Dermis blood vessel endothelial cell (primary cell): ENCODE measurements around the gene VAV2. TPM values are rescaled to one million over a fixed set of nuclear protein-coding genes. Genes with fewer than 3 reads are reported as not detected.
A peak's percentile ranks its signal among the peaks of the same experiment; 100 is the strongest.

Experiments
- DNase-seq: peaks from one replicate; pipeline ENCODE4 v3.0.0; 2010
- total RNA-seq: library from RNA; depleted of rRNA; stranded (reverse); fragments of >200 nt; gene quantifications from 2 replicates; pipeline ENCODE4 v1.2.3, GENCODE V29; 2014

Gene VAV2, protein sequence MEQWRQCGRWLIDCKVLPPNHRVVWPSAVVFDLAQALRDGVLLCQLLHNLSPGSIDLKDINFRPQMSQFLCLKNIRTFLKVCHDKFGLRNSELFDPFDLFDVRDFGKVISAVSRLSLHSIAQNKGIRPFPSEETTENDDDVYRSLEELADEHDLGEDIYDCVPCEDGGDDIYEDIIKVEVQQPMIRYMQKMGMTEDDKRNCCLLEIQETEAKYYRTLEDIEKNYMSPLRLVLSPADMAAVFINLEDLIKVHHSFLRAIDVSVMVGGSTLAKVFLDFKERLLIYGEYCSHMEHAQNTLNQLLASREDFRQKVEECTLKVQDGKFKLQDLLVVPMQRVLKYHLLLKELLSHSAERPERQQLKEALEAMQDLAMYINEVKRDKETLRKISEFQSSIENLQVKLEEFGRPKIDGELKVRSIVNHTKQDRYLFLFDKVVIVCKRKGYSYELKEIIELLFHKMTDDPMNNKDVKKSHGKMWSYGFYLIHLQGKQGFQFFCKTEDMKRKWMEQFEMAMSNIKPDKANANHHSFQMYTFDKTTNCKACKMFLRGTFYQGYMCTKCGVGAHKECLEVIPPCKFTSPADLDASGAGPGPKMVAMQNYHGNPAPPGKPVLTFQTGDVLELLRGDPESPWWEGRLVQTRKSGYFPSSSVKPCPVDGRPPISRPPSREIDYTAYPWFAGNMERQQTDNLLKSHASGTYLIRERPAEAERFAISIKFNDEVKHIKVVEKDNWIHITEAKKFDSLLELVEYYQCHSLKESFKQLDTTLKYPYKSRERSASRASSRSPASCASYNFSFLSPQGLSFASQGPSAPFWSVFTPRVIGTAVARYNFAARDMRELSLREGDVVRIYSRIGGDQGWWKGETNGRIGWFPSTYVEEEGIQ
- total RNA-seq, result 19.6 and 22.7 TPM in 2 replicates

DNA sequence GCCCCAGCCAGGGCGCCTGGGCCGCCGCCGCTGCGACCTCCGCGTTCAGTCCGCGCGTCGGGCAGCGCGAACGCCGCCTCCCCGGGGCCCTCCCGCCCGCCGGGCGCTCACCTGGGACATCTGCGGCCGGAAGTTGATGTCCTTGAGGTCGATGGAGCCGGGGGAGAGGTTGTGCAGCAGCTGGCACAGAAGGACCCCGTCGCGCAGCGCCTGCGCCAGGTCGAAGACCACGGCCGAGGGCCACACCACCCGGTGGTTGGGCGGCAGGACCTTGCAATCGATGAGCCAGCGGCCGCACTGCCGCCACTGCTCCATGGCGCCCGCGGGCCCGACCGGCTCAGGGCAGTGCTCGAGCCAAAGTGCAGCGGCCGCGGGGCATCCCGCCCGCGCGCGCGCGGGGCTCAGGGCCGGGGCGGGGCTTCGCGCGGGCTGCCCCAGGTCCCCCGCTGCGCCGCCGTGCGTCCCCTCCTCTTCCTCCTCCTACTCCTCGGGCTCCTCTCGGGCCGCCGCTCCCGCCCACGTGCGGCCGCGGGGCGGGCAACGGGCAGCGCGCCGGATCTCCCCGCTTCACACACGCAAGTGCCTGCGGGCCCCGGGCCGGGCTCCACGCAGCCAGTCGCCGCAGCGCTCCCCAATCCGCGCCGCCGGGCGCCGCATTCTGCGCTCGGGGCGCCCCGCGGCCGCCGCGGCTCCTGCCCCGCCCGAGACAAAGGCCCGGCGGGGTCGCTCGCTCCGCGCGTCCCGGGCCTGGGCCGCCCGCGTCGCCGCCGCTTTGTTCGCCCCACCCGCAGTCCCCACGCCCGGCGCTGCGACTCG, at the start of gene VAV2:
Gene VAV2, minus strand, starts transcription at position 361 of the 816 bp plus-strand sequence. Its CDS starts 46 bp downstream, at position 315.
- peak; percentile 66 for DNase-seq

DNA sequence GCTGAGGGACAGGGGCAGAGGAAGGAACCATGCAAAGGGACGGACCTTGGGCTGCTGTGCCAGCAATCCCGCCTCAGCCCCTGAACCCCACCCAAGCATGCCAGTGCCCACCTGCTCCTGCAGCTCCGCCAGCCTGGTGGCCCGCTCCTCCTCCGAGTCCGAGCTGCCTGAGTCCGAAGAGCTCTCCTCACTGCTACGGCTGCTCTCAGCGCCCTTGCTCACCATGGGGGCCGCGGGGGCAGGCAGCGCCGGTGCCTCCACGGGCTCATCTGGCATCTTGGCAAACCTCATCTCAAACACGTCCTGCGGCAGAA, 49.5 kb upstream of the VAV2 start:
- no peak for DNase-seq

- no peak for DNase-seq
These were observed 48.9 kb upstream of the VAV2 start for GRCh38 chr9:134040781-134041648.

DNA sequence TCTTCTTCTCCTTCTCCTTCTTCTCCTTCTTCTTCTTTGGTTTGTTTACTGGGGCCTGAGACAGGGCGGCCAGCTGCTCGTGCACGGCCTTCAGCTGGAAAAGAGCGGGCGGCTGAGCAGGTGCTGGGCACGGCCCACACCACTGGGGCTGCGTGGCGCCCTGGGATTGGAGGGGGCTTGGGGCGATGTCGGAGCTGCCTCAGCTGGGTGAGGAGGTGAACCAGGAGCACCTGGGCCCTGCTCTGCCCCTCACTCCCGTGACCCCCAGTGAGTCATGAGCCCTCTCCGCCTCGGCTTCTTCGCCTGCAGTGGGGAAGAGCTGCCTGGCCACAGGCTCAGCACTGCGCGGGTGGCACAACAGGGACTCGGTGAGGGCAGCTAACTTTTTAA, 48.0 kb upstream of the VAV2 start:
- no peak for DNase-seq

DNA sequence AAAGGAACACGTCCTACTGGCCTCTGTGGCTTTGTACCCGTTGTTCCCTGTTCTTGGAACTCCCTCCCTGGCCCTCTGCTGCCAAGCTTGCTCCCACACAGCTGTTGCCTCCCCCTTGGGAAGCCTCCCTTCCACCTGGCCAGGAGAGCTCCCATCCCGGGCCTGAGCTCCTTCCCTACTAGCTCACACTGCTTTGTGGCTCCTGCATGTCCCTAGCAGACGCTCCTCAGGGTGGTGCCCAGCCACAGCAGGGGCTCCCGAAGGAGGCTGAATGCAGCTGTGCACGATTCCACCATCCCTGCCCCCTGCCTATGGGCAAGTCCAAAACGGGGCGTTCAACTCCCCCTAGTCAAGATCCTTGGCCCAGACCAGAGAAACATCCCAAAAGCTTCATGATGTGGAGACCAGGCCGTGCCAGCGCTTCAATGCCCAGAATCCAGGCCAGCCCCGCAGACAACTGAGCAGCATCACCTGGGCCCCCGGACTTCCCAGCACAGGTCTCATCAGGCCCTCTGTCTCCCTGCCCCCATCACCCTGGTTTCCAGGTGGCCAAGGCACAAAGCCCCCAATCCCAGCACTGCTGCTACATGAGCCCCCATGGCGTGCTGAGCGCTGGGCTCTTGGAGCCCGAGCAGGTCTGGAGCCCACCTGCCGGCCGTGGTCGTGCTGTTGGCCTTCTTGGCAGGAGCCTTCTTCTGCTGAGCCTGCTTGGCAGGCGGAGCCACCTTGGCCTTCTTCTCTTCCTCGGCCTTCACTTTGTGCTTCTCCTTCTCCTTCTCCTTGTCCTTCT, 47.5 kb upstream of the VAV2 start:
- no peak for DNase-seq

DNA sequence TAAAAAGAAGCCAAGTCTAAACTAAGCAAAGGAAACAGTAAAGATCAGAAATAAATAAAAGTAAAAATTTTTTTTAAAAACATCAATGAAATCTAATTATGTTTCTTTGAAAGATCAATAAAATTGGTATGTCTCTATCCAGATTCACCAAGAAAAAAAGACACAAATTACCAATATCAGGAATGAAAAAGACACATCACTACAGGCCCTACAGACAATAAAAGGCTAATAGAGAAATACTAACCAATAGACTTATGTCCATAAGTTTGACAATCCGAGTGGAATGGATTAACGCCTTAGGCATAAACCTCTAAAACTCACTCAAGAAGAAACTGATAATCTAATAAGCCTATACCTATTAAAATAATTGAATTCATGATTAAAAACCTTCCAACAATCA, 45.5 kb upstream of the VAV2 start:
- no peak for DNase-seq

- no peak for DNase-seq
These were observed 44.0 kb upstream of the VAV2 start for GRCh38 chr9:134036130-134036529.

- DNase-seq, result no peak
These were observed 43.2 kb upstream of the VAV2 start for GRCh38 chr9:134035041-134036039.

DNA sequence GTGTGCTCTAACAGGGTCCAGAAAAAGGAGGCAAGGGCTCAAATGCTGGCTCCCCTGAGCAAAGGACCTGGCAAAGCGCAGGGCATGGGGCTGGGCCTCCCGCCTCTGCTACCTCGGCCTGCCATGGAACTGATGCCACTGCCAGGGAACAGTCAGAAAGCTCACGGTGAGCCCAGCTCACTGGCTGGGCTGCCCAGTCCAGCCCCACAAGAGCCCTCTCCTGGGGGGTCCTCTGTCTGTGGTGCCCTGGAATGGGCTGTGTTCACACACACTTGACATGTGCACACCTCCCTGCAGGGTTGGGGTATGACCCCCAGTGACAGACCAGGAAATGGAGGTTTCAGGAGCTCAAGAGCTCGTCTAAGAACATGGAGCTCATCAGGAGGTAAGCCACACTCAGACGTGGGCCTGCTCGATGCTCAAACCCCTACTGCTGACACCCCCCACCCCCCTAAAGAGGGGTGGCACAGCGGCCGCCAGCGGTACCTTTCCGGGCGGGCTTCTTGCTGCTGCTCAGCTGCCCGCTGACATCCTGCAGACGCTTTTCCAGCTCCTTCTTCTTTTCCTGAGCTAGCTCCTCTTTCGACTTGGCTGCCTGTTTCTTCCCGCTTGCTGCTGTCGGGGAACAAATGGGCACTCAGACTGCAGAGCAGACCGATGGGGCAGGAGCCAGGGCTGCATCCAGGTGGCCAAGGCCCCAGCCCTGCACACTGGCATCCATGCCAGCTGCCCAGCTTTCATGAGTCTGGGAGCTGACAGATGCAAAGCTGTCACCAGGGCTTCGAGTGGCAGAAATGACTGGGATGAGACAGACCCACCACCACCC, 42.3 kb upstream of the VAV2 start:
- no peak for DNase-seq

DNA sequence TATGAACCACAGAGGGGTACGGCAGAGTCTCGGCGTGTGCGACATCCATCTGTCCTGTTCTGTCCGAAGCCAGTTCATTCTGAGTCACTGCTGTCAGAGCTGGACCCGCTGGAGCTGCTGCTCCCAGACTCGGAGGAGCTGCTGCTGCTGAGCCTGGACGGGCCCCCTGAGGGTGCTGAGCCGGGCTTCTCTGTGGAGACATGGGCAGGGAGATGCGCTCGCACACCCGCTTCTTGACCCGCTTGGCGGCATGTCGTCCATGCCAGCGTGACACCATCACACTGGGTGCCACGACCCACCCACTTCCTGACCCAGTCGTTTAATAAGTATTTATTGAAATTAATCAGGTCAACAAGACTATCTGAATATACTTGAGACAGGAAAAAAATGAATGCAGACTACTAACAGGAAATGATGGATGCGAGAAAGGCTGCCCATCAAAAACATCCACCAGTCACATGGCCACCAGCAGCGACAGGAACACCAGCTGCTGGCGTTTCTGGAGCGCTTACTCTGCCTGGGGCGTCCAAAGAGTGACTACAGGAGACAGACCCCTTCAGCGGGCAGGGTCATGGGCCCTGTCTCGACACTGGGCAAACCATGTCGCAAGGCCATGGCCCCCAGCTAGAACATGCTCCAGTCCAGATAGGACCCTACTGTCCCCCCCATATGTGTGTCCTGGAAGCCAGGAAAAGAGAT, 41.5 kb upstream of the VAV2 start:
- no peak for DNase-seq

GRCh38 chr9:134032456-134033222, 40.5 kb upstream of the VAV2 start:
- DNase-seq, result no peak

GRCh38 chr9:134031783-134032182, 39.7 kb upstream of the VAV2 start:
- DNase-seq, result no peak

GRCh38 chr9:134030821-134031470, 38.8 kb upstream of the VAV2 start:
- DNase-seq, result no peak

GRCh38 chr9:134029248-134030226, 37.4 kb upstream of the VAV2 start:
- DNase-seq, result no peak

DNA sequence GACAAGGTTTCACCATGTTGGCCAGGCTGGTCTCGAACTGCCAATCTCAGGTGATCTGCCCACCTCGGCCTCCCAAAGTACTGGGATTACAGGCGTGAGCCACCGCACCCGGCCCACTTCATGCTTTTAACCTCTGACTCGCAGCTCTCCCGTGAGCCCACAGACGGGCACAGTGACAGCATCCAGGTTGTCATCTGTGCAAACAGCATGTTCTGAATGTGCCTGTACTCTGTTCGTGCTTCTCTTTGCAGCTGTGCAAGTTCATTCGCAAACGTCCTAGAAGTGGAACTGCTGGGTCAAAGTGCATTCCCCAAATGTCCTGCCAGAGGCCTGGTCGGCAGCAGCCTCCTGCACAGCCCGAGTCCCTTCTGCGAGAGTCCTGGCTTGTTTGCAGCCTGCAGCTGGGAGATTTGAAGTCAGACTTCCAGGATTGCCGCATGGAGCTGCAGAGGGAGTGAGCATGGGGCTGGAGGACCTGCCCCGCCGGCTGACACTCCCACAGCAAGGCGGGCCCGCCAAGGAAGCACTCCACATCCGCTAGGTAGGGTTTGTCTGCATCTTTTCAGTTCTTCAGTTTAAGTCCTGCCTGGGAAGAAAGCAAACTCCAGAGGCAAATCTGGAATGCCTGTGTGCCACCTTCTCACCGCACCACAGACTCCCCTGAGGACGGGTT, 36.6 kb upstream of the VAV2 start:
- DNase-seq, result no peak
